HepG2 (cell line): Measurements from ENCODE around the gene AFAP1L2. TPM values are rescaled to one million over a fixed set of nuclear protein-coding genes. Genes with fewer than 3 reads are reported as not detected.

Experiments
- ATAC-seq: fragments of 200-7000 bp; cut with Tn5 transposase; 3 replicates; pipeline ENCODE4 v1.9.1; 2020; ENCODE audit warnings: mild to moderate bottlenecking, moderate library complexity
- BruUV-seq: library from RNA; stranded (reverse); fragments of 400-500 nt; replicated peaks from 2 replicates; lab custom pipeline; 2021; lab: Mats Ljungman, UMichigan
- CTCF ChIA-PET: fragments of 300-600 bp; formaldehyde crosslinking; extraction: SDS; loops from one replicate; lab custom pipeline; 2021; ENCODE audit warnings: low total read pairs, inconsistent platforms, low intra/inter-chr PET ratio; lab: Yijun Ruan, JAX
- POLR2A ChIA-PET: fragments of 350-600 bp; sonication (Branson Sonifier 250); formaldehyde crosslinking; loops from one replicate; lab custom pipeline; 2020; ENCODE audit warnings: antibody characterized with exemption, inconsistent platforms; lab: Yijun Ruan, JAX
- DNase-seq: peaks from one replicate; pipeline ENCODE4 v3.0.0-alpha.2; 2015; ENCODE audit warnings: low spot score
- FAIRE-seq: peaks from 3 replicates; lab custom pipeline; 2011; peaks lifted over from hg19 to GRCh38; lab: Jason Lieb, UNC
- H2AFZ ChIP-seq: one replicate; pipeline ENCODE4 v1.6.1; 2011; ENCODE audit warnings: low read length, inconsistent platforms
- H3K27ac ChIP-seq: fragments of 300-600 bp; 3 replicates; pipeline ENCODE4 v1.8.0; 2011; ENCODE audit warnings: mixed run types, mild to moderate bottlenecking, mixed read lengths, low read length, inconsistent platforms; ENCODE audit not compliant: insufficient read depth; ENCODE audit errors: extremely low read length
- H3K27me3 ChIP-seq, 2 experiments: fragments of 200-600 bp in 1 of 2; 2 replicates in 1 of 2; 3 replicates in 1 of 2; pipeline versions ENCODE4 v1.6.0 to v1.8.0; 2011; ENCODE audit warnings: low read length in 2 of 2, mild to moderate bottlenecking in 2 of 2, moderate library complexity in 2 of 2, inconsistent platforms in 1 of 2; ENCODE audit not compliant: insufficient read depth in 2 of 2, control insufficient read depth in 1 of 2
- H3K36me3 ChIP-seq, 2 experiments: fragments of 200-600 bp in 1 of 2; replicated peaks in 1 of 2; 2 replicates in 1 of 2; 3 replicates in 1 of 2; pipeline versions ENCODE4 v1.5.1 to v1.8.0; 2011; ENCODE audit warnings: low read length in 2 of 2, inconsistent platforms in 1 of 2; ENCODE audit not compliant: insufficient read depth in 2 of 2, control insufficient read depth in 1 of 2
- H3K4me1 ChIP-seq: 2 replicates; pipeline ENCODE4 v1.5.1; 2012; ENCODE audit warnings: low read length, inconsistent platforms; ENCODE audit not compliant: insufficient read depth
- H3K4me2 ChIP-seq: 2 replicates; pipeline ENCODE4 v1.6.0; 2011; ENCODE audit warnings: low read depth, low read length, inconsistent platforms
- H3K4me3 ChIP-seq, 3 experiments: fragments of 200-600 bp in 1 of 3; sonication (generic), shearing (Covaris generic) in 1 of 3; replicated peaks in 1 of 3; 2 replicates each; pipeline ENCODE4 v1.5.1; 2011 to 2016; ENCODE audit warnings: low read length in 3 of 3, inconsistent platforms in 2 of 3, low read depth in 2 of 3, mild to moderate bottlenecking in 2 of 3, control low read depth in 1 of 3, mixed read lengths in 1 of 3; ENCODE audit not compliant: insufficient read depth in 1 of 3
- H3K79me2 ChIP-seq: one replicate; pipeline ENCODE4 v1.6.1; 2011; ENCODE audit warnings: low read length, inconsistent platforms; ENCODE audit not compliant: insufficient read depth
- H3K9ac ChIP-seq: 2 replicates; pipeline ENCODE4 v1.6.0; 2011; ENCODE audit warnings: mild to moderate bottlenecking, low read depth, low read length, inconsistent platforms; ENCODE audit not compliant: insufficient read depth
- H3K9me3 ChIP-seq: 2 replicates; pipeline ENCODE4 v1.5.1; 2012; ENCODE audit warnings: mild to moderate bottlenecking, low read length
- H4K20me1 ChIP-seq: 2 replicates; pipeline ENCODE4 v1.6.0; 2011; ENCODE audit warnings: inconsistent platforms, mild to moderate bottlenecking, low read length, moderate library complexity; ENCODE audit not compliant: insufficient read depth
- BHLHE40 ChIP-seq: IDR thresholded peaks from 2 replicates; pipeline ENCODE4 v1.6.1; 2011; ENCODE audit warnings: low read length, improper control_type of control experiment
- BRD4 ChIP-seq: sonication (generic); formaldehyde crosslinking; IDR thresholded peaks from 2 replicates; pipeline ENCODE4 v1.4.0; 2020; ENCODE audit warnings: missing genetic modification reagents
- KDM6A ChIP-seq: IDR thresholded peaks from 2 replicates; pipeline ENCODE4 v1.6.1; 2016; ENCODE audit warnings: low read depth
- MXD3 ChIP-seq: IDR thresholded peaks from 2 replicates; pipeline ENCODE4 v1.6.1; 2016; ENCODE audit warnings: mild to moderate bottlenecking, missing biosample characterization, missing genetic modification reagents
- NFE2L1 ChIP-seq: sonication (generic); formaldehyde crosslinking; IDR thresholded peaks from 2 replicates; pipeline ENCODE4 v1.4.0; 2020; ENCODE audit warnings: missing genetic modification reagents, mild to moderate bottlenecking, borderline replicate concordance
- THAP9 ChIP-seq: sonication (generic); formaldehyde crosslinking; IDR thresholded peaks from 2 replicates; pipeline ENCODE4; 2020; ENCODE audit warnings: missing genetic modification reagents, mild to moderate bottlenecking, borderline replicate concordance
- ZNF136 ChIP-seq: sonication (generic); formaldehyde crosslinking; IDR thresholded peaks from 2 replicates; pipeline ENCODE4 v1.8.1; 2022; ENCODE audit warnings: low read depth, mild to moderate bottlenecking, moderate library complexity, missing genetic modification reagents
- ZNF703 ChIP-seq: sonication (generic); formaldehyde crosslinking; IDR thresholded peaks from 2 replicates; pipeline ENCODE4 v1.5.1; 2020; ENCODE audit warnings: missing genetic modification reagents, mild to moderate bottlenecking, moderate library complexity, borderline replicate concordance
- ZSCAN20 ChIP-seq: sonication (generic); formaldehyde crosslinking; IDR thresholded peaks from 2 replicates; pipeline ENCODE4 v1.4.0; 2020; ENCODE audit warnings: missing genetic modification reagents, mild to moderate bottlenecking, borderline replicate concordance
- WGBS: methylation state at CpG from one replicate; pipeline ENCODE4 v1.1.6; 2017; ENCODE audit warnings: low lambda C conversion rate; 5-methylcytosine and 5-hydroxymethylcytosine counted together
- in situ Hi-C: cut with HindIII; loops from 2 replicates; pipeline ENCODE4 v1.10.0; 2017; ENCODE audit warnings: low pct_unique_long_range_greater_than_20kb; ENCODE audit not compliant: extremely low pct_ligation_motif_present
- intact Hi-C: fragments of 100-400 bp; cut with micrococcal nuclease; formaldehyde crosslinking; loops from one replicate; pipeline ENCODE4 v1.10.0; 2022; ENCODE audit not compliant: unreplicated experiment
- polyA plus RNA-seq, 8 experiments: library from polyadenylated mRNA; depleted of rRNA in 3 of 8; stranded (reverse) in 7 of 8; unstranded in 1 of 8; fragments of >200 nt; fragmentation: Illumina TruSeq in 4 of 8; extraction: Trizol in 4 of 8; gene quantifications; 2 replicates each; pipeline versions ENCODE4 v1.2.1 to v1.2.3, GENCODE V29; 2011 to 2016; ENCODE audit warnings: low read depth in 4 of 8, missing spikeins in 1 of 8, mixed read lengths in 1 of 8; ENCODE audit not compliant: insufficient read depth in 1 of 8
- total RNA-seq, 5 experiments: library from RNA; depleted of rRNA; stranded (reverse); fragments of >200 nt; fragmentation: Illumina TruSeq; extraction: Trizol; gene quantifications; 2 replicates each; pipeline ENCODE4 v1.2.3, GENCODE V29; 2016; ENCODE audit warnings: low read depth in 1 of 5

Gene AFAP1L2
- total and polyA plus RNA-seq, 2 of the 13 experiments (the other 11 are each of a cell fraction or from before 2014, with no cell fraction given): not detected

GRCh38 chr10:114256008-114256765 lies 148.1 kb downstream of the AFAP1L2 start:
- DNase-seq: no peak
- in situ Hi-C loops: no loop called here
- no peak for ATAC-seq
- FAIRE-seq: no peak
- intact Hi-C loops: no loop called here
- ChIA-PET POLR2A (no interaction called here), CTCF (no interaction called here)
- Histone ChIP-seq H3K27ac (no peak overlapping the region), H4K20me1 (no peaks in the 10 kb centered on the region), H3K27me3 (peaks cover 0 to 4% of the 10 kb centered on the region in 2 experiments; a peak in 1 of 5 replicates), H2AFZ (no peak overlapping the region), H3K9ac (no peak overlapping the region), H3K4me2 (no peak overlapping the region), H3K36me3 (no peaks in the 10 kb centered on the region), H3K4me1 (no peaks in the 10 kb centered on the region), H3K79me2 (no peaks in the 10 kb centered on the region), H3K9me3 (no peaks in the 10 kb centered on the region), H3K4me3 (no peak overlapping the region)
- WGBS: 25% methylated on average over 12 of the region's 12 CpGs
- TF ChIP-seq ZNF703 (CRISPR knock-in tag) (no peak), NFE2L1 (CRISPR knock-in tag) (no peak), BHLHE40 (no peak), BRD4 (CRISPR knock-in tag) (no peak), KDM6A (CRISPR knock-in tag) (no peak), MXD3 (CRISPR knock-in tag) (no peak), ZSCAN20 (CRISPR knock-in tag) (no peak), THAP9 (CRISPR knock-in tag) (no peak), ZNF136 (CRISPR knock-in tag) (no peak)
- BruUV-seq: no TSS peak
